Measurements from ENCODE around the gene MRPL18.
A peak's percentile ranks its signal among the peaks of the same experiment; 100 is the strongest.
"Not testable (repeated sequence)": the region's sequence is repeated elsewhere in the genome, so short reads cannot be mapped to it uniquely, and the experiment has no call there.

Gene MRPL18

DNA sequence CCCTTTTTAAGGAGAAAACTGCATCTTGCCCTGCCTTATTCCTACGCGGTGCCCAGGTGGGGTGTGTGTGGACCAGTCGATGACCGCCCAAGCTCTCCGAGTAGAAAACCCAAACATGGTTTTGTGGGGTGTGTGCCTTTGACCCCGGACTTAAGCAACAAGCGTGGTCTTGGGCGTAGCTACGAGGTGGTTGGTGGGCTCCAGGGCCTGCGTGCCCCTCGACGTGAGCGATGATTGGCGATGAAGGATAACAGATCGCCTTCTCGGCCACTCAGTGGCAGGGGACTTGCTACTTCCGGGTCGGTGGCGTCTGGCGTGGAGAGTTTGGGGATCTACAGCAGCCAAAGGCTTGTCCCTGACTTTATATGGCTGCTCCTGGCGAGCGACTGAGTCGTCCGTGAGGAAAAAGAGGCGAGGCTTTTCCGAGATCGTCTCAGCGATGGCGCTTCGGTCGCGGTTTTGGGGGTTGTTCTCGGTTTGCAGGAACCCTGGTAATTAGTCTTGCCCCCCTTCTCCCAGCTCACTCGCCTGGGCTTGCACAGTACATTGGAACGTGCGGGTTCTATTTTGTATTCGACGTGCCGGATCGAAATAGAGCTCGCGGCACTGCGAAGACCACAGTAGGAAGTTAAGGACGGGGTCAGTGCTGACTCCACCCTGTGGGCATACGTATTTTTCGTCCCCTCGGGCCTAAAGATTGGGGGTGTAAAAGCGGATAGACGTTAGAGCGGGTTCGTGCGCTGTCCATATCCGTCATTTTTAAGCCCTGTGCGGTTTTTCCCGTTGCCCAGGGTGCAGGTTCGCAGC, at the start of gene MRPL18:
Gene MRPL18 (plus strand): TSS at position 319 of the 807 bp plus-strand sequence. CDS start 121 bp downstream, at position 440.
- DNase-seq = peak; percentile 94

DNA sequence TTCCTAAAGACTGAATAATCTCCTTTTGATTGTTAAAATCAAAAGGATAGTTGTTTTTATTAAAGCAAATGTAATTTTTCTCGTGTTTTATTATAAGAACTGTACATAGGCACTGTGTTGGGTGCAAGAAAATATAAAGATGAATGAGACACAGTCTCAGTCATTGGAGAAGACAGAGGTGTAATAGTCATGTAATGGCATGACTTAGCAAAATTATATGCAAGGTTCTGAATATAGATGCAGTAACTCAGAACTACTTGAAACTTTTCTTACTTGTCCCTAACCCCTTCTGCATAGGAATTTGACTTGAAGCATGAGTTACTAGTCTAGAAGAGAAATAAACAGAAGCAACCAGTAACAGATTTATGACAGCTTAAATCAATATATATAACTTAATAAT, 48.1 kb upstream of the MRPL18 start:
- no peak for DNase-seq

DNA sequence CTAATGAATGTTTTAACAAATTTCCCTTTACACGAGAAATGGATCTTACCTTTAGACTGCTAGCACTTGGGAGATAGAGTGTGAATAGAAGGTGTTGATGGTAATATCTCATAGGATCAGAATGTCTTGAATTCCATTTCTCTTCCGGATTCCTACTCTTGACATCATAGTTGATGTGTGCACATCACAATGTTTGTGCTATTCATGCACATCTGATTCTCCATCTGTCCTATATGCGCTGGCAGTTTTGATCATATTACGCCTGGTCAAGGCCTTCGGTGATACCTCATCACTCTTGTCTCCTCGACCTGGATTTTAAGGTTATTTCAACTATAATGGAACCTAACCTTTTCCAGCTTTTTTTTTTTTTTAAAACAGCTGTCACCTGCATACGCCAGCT, 45.2 kb upstream of the MRPL18 start:
- DNase-seq = no peak

DNA sequence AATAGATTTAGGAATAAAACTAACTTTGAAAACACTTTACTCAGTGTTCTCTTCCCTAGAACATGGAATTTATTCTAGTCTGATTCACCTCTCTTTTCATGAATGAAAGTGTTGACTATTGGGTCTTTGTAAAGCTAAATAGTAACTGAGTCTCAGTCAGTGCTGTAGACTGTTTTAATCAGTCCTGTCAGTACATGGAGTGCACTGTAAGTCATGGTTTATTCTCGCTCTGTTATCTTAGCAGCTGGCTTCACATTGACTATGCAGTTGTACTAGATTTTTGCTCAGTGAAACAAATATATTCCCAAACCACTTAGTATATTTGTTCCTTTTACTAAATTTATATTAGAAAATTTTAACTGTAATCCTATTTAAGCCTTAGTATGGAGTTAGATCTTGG, 43.5 kb upstream of the MRPL18 start:
- no peak for DNase-seq

DNA sequence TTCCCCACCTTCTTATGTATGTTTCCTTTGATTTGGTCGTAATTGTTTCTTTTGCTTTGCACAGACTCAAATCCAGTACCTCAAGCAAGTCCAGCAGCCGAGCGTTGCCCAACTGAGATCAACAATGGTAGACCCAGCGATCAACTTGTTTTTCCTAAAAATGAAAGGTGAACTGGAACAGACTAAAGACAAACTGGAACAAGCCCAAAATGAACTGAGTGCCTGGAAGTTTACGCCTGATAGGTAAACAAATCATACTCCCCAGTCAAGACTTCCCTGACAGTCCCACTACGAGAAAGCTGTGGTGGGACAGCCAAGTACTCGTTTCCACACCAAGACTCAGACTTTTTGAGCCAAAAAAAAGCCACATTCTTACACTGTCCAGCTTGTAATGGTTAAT, 42.1 kb upstream of the MRPL18 start:
- DNase-seq = not testable (repeated sequence)

DNA sequence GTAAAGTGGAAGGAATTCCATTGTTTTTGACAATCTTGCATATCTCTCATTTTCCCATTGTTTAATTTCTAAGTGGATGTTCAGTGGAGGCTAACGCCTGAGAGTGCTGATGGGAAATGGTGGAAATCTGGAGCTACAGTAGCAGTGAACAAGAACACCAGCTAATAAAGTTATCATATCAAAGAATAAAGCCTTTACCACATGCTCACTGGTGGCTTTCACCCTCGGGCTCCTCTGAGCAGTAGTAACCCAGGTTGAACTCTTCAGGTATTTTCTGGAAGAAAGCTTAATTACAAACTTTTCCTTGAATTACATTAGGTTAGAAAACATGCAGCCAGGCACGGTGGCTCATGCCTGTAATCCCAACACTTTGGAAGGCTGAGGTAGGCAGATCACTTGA, 38.8 kb upstream of the MRPL18 start:
- DNase-seq = no peak

DNA sequence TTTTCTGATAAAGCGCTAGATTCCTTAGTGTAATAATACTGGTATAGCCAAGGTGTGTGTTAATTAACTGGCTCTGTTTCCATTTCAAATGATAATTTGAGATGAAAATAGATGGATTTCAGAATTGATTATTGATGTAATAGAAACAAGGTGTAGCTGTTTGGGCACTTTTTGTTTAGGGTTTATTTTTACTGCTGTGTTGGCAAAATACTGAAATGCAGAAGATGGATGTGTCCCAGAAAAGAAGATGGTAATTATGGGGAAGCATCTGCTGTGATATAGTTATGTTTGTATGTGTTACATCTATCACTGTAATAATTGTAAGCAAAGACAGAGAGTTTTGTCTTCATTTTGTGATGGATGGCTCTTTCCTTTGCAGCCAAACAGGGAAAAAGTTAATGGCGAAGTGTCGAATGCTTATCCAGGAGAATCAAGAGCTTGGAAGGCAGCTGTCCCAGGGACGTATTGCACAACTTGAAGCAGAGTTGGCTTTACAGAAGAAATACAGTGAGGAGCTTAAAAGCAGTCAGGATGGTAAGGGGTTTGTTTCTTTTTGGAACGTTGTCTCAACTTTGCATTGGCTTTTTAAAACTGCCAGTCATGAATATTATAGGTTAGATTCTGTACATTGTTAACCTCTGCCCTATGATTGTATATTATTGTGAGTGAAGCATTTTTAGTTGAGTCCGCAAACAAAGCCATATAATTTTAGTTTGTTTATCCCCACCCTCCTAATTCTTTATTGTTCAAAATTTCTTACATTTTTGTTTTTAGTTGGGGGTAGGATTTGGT, 37.0 kb upstream of the MRPL18 start:
- no peak for DNase-seq

DNA sequence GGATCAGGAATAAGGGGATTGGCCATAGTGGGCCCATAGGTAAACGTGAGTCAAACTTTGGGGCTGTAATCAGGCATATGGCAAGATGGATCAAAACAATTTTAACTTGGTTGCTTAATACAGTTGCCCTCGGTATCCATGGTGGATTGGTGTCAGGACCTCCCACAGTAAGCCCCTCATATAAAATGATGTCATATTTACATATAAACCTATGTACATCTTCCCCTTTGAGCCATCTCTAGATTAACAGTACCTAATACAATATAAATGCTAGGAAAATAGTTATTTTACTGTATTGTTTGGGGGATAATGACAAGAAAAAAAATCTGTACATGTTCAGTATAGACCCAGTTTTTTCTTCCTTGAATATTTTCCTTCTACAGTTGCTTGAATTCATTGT, 35.9 kb upstream of the MRPL18 start:
- DNase-seq = no peak

DNA sequence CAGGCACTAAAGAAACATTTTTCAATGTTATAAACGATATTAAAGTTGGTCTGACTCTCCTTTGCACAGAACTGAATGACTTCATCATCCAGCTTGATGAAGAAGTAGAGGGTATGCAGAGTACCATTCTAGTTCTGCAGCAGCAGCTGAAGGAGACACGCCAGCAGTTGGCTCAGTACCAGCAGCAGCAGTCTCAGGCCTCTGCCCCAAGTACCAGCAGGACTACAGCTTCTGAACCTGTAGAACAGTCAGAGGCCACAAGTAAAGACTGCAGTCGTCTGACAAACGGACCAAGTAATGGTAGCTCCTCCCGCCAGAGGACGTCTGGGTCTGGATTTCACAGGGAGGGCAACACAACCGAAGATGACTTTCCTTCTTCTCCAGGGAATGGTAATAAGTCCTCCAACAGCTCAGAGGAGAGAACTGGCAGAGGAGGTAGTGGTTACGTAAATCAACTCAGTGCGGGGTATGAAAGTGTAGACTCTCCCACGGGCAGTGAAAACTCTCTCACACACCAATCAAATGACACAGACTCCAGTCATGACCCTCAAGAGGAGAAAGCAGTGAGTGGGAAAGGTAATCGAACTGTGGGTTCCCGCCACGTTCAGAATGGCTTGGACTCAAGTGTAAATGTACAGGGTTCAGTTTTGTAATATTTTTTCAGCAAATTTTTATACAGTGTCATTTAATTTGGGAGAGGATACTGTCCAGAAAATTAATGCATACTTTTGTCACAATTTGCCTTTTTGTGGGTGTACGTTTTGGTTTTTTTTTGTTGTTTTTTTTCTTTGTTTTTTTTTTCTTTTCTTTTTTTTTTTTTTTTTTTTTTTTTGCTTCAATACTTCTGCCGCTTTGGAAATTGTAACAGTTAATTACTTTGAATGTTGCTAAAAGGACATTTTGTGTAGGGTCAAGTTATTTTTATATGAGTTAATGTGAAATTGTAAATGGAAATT, 35.0 kb upstream of the MRPL18 start:
- no peak for DNase-seq

DNA sequence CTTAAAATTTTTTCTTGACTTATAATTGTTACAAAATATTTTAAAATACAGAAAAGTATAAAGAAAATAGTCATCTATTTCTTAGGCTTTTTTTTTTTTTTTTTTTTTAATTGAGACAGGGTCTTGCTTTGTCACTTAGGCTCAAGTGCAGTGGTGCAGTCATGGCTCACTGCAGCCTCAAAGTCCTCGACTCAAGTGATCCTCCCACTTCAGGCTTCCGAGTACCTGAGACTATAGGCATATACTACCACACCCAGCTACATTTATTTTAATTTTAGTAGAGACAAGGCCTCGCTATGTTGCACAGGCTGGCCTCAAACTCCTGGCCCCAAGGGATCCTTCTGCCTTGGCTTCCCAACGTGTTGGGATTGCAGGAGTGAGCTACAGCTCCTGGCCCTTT, 33.8 kb upstream of the MRPL18 start:
- no peak for DNase-seq

DNA sequence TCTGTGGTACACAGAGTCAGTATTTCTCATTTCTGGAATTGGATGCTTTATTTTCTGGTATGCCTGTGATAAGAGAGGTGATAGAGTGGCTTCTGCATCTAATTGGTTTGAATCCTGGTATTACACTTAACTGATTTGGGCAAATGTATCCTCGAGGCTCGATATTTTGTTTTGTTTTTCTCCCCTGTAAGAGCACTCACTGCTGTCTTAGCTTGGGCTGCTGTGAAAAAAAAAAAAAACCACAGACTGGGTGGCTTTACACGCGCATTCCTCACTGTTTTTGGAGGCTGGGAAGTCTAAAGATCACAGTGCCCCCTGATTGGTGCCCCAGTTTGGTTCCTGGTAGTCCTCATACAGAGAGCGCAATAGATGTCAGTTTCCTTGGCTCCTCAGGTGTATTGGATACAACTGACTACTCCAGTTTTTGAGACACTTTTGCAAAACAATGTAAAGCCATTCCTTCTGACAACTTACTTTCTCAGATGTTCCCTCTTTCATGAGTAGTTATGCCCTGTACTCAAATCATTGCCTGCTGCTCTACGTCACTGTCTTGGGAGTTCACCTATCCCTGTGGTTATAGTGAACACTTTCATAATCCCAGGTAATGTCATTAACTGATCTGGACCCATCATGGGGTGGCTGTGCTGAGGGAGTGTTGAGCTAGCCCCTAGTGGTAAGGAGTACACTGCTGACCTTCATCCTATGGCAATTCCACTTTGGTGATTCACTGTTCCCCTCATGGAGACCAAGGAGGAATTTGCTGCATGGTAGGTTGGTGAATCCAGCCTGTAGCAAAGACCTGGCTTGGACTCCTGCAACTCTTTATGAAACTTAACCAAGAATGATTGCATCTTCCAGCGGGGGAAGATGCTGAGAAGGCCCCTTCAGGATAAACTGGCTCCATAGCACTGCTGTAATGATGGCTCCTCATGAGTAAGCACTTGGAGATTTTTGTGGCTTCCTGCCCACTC, 32.0 kb upstream of the MRPL18 start:
- no peak for DNase-seq

DNA sequence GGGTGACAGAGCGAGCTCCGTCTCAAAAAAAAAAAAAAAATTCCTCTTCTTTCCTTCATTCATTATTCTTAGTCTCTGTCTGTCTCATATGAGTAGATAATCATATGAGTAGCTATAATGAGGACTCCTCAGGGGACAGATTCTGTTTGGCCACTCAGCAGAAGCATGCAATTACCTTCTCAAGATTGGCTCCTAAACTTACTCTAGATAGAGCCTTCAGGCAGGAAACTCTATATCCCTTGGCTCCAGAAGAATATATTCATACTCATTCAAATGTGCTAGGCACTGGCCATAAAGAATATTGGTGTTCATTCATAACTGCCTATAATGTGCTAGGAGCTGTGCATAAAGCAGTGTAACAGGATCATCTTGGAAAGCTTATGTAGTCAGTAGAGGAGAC, 30.6 kb upstream of the MRPL18 start:
- DNase-seq = no peak

DNA sequence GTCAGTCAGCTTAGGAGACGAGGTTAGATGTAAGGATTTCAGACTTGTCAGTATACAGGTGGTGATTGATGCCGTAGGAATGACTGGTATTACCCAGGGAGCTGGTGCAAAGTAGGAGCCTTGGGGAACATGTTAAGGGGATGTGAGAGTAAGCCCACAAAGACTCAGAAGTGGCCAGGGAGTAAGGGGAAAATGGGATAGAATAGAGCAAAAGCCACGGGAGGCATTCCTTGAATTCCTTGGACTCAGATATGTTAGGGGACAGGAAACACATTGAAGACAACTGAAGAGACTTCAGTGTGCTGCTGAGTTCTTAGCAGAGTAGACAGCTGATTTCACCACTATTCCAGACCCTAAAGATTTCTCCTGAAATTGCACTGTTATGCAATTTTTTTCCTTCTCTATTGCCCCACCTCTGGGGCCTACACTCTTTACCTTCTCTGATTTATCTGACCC, 29.6 kb upstream of the MRPL18 start:
- DNase-seq = no peak

DNA sequence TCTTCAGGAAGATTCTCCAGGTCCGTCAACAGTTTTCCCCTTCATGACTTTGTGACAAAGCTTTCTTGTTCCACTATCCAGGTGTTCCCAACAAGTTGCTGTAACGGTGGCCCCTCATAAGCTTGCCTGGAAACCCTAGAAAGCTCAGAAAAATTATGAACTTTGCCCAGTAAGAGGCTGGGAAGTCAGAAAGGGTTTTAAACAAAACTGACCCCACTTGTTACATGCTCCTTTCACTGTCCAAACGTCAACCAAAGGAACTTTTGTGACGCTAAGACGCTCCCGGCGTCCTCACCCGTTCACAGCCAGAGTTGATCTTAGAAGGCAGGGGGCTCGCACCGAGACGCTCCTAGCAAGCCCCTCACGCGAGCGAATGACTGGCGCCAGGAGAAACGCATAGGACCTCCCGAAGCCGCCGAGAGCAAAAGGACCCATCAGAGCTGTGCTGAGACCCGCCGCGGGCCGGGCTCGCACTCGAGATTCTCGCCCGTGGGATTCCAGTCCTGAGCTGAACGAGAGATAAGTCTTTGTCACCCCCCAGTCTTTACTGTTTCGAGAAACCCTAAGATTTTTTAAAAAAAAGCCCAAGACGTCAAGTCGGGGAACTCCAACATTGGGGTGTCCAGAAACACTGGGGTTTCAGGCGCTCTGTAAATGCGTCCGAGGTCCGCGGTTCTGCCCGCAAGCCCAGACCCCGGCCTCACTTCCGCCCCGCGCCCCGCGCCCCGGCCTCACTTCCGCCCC, 29.0 kb upstream of the MRPL18 start:
- DNase-seq = no peak

DNA sequence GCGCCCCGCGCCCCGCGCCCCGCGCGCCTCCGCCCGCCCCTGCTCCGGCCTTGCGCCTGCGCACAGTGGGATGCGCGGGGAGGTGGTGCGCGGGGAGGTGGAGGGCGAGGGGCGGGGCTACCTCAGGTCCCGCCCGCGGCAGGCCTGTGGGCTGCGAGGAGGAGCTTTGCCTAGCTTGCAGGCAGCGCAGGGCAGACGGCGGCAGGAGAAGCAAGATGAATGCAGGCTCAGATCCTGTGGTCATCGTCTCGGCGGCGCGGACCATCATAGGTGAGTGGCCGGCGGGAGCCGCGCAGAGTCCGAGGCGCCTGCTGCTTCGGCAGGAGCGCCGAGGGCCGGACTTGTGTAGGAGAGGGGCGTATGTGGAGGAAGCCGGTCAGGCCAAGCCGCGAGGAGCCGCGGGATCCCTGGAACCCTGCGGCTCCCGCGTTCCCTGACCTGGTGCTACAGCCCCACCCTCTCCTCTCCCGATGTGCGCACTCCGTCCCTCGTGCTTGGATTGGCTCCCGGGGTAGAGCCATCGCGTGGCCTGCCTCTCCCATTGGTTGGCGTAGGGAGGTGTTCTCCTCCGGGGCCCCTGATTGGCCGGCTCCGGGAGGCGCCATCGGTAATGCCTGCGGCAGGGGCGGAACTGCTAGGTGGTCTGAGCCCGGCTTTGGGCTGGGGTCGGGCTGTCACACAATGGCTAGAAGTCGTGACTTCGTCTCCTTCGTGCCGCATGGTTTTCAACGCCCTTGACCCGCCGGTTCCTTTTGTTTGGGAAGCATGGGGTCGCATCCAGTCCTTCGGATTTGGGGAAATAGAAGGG, 28.2 kb upstream of the MRPL18 start, which contains the start of gene ACAT2:
Gene ACAT2 (plus strand): TSS at position 173 of the 808 bp plus-strand sequence. CDS start 43 bp downstream, at position 216.
- peak; percentile 91 for DNase-seq

DNA sequence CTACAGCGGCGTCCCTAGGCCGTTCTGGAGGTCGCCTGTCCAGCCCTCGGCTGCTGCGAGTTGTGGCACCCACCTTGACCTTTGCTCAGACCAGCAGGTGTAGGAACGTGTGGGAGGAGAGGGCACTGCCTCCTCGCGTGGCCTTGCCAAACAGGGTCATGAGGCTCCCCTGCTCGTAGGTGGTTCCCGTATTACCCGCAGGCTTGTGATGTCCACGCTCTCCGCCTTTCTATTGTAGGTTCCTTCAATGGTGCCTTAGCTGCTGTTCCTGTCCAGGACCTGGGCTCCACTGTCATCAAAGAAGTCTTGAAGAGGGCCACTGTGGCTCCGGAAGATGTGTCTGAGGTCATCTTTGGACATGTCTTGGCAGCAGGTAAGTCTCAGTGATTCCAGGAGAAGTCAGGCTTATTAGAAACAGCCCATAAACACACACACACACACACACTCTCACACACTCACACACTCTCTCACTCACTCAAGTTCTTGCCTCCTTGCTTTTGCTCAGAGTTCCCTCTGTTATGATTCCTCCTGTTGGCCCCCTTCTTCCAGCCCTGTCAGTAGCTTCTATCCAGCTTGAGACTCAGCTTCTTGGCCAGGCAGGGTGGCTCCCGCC, 27.5 kb upstream of the MRPL18 start:
- no peak for DNase-seq

DNA sequence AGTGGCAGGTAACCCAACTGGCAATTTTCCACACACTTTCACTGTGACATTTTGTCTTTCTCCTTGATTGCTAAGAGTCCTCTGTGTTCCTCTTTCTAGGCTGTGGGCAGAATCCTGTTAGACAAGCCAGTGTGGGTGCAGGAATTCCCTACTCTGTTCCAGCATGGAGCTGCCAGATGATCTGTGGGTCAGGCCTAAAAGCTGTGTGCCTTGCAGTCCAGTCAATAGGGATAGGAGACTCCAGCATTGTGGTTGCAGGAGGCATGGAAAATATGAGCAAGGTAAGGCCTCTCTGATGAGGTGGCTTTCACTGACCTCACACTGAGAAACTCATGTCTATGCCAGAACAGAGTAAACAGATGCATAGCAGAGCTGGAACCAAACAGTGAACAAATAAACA, 23.4 kb upstream of the MRPL18 start:
- no peak for DNase-seq

DNA sequence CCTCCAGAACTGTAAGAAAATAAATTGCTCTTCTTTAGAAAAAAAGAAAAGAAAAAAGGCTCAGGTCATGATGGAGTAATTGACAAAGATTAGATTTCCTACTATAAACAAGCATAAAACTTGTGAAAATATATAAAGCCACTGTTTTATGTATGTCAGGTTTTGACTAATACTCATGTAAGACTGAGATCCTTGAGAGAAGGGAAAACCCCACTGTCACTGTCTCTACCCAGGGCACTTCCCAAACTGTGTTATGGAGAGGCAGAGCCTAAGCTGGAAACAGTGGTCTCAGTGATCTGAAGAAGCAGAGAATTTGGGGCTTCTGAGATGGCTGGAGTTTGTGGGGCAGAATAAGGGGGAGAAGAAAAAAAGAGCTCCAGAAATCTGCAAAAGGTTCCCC, 20.8 kb upstream of the MRPL18 start:
- DNase-seq = no peak

DNA sequence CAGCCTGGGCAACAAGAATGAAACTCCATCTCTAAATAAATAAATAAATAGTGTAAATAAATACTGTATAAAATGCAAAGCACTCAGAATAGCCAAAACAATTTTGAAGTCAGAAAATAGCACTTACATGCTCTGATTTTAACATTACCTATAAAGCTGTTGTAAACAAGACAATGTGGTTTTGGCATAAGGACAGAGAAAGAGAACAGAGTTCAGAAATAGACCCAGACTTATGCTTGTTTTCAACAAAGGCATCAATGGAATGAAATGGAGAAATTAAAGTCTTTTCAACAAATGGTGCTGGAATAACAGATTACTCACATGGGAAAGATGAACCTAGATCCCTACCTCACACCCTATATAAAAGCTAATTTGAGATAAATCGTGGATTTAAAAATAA, 18.1 kb upstream of the MRPL18 start:
- no peak for DNase-seq
